ENCODE data around the gene LRRC57.

DNA sequence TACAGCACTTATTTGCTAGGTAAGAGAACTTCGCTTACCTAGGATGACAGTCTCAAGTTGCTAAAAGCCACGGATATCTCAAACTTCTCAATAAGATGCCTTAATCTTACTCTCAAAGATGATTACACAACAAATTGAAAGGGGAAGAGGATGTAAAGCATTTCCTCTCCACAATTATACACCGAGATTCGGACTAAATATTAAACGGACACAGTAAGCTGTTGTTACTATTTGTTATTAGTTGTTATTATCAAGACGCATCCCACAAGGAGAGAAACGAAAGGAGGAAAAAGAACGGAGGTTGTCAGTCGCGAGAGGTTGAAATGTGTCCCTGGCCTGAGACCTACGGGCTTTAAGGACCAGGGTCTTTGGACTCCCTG is 58.3 kb downstream of the LRRC57 start:
- no peak for TF ChIP-seq CTCF (IDR thresholded peaks at IDR 0.05; ENCODE audit: insufficient read depth, low read length, poor library complexity, severe bottlenecking)
- no peak for TF ChIP-seq EZH2phosphoT487 (conservative IDR thresholded peaks at IDR 0.05; ENCODE audit: low read length)

Data from SU-DHL-6 (cell line).